ENCODE data around the gene TSPAN2.

The TSPAN2 gene

DNA sequence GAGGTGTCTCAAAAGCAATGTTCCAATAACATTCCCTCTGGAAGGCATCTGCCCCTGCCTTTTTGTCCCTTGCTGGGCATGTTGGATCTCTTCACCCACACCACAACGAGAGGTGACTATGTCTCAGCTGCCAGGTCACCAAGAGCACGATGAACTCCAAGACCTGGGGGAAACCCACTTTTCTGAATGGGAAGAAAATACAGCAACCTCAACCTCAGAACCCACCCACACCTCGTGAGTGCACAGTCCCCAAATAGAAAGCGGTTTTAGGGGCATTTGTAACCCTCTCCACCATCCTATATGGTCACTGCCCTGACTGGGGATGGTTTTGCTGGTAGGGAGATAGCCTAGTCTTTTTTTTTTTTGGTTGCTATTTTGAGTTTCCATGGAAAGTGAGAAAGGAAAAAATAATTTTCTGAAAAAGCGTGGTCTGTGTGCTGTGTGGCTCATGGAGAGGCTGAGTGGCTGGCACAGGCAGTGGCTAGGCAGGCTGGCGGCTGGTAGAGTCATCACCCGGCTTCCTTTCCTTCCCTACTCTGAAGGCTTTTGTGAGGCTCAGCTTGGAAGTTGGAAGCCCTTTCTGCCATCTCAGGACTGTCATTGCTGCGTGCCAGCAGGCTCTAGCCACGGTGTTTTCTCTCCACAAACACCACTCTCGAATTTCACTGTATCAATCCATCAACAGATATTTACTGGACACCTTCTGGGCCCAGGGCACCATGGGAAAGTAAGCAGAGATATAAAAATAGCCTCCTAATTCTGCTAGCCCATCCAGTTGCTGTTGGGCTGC is 15.8 kb downstream of the TSPAN2 start:
- no peak for DNase-seq

DNA sequence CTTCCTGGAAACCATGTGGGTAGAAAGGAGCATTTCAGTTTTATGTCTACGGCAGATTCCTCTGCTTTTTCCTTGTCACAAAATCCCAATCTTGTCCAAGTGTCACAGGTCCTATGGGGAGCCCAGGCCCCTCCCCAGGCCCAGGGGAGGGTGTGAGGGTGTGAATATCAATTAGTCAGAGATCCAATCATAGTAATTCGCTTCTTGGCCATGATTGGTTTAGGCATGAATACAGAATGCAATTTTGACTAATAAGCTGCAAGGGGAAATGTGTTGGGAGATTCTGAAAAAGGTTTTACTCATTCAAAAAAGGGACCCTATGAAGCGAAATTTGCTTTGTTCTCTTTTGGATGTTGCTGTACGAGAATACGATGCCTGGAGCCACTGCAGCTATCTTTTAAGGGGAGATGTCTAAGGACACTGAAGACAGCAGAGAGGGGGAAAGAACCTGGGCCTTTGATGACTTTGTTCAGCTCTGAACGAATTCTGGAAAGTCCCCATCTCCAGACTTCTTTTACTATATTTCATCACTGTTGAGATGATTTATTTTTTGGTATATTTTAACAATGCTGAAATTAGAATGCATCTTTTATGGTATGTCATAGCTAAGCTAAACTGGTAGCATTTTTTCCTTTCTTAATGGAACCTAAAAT is 18.2 kb downstream of the TSPAN2 start:
- no peak for DNase-seq

DNA sequence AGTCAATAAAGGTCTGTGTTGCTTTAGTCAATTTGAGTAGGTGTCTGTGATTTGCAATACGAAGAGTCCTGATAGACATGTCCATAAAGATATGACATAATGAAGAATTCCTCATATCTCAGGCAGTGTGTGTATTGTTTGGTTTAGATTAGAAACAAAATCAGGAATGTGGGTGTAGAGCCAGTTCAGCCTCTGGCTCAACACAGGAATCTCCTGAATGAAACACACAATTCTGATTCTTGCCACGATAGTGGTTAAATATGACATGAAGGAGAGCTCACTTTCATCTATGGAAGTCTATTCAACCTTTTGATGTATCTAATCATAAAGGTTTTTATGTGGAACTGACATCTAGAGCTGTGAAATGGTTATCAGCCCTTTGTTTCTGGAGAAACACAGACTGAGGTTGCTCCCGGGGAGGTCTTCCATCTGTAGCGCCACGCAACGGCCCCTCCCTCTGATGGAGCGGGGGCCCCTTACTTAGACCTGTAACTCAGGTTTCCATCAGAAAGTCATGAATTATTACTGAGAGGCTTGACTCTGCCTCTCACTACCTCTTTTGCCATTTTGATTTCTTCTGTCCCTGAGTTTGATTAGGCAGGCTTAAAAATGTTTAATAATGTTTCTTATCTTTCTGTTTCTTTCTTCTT is 19.5 kb downstream of the TSPAN2 start:
- no peak for DNase-seq

- DNase-seq, result no peak
These were observed 20.3 kb downstream of the TSPAN2 start for GRCh38 chr1:115068826-115069585.

GRCh38 chr1:115067161-115067859 is 22.0 kb downstream of the TSPAN2 start:
- no peak for DNase-seq

- DNase-seq, result no peak
These were observed 24.3 kb downstream of the TSPAN2 start for GRCh38 chr1:115065021-115065420.

- DNase-seq, result no peak
These were observed 24.8 kb downstream of the TSPAN2 start for GRCh38 chr1:115064461-115064860.

DNA sequence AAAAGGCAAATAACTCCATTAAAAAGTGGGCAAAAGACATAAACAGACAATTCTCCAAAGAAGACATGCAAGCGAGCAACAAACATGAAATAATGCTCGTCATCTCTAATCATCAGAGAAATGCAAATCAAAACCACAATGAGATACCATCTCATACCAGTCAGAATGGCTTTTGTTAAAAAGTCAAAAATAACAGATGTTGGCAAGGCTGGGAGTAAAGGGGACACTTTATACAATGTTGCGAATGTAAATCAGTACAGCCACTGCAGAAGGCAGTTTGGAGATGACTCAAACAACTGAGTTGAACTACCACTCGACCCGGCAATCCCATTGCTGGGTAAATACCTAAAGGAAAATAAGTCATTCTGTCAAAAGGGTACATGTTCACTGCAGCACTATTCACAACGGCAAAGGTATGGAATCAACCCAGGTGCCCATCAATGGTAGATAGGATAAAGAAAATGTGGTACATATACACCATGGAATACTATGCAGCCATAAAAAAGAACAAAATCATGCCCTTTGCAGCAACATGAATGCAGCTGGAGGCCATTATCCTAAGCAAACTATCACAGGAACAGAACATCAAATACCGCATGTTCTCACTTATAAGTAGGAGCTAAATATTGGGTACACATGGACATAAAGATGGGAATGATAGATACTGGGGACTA is 25.9 kb downstream of the TSPAN2 start:
- peak; percentile 81 for DNase-seq

GRCh38 chr1:115062542-115063004 is 26.7 kb downstream of the TSPAN2 start:
- peak; percentile 95 for DNase-seq

GRCh38 chr1:115060501-115060900 is 28.8 kb downstream of the TSPAN2 start:
- no peak for DNase-seq

DNA sequence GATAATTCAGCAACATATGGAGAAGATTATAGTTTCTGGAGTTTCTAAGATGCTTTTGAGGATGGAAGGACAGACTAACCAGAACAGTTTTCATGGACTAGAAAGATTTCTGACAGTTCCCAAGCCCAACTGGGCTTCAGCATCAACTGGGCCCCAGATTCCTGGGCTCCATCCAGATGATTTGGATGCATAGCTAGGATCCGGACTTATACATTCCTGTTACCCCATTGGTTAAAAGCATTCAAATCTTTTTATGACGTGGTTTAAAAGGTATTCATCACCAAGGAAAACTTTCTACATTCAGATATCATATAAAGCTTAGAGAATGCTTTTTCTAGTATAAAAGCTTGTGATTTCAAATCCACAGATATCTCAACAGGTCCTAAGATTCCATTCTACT is 30.0 kb downstream of the TSPAN2 start:
- DNase-seq, result no peak

- no peak for DNase-seq
These were observed 31.5 kb downstream of the TSPAN2 start for GRCh38 chr1:115057661-115058254.

GRCh38 chr1:115056395-115056798 is 32.9 kb downstream of the TSPAN2 start:
- no peak for DNase-seq

- DNase-seq, result peak; percentile 64
These were observed 36.7 kb downstream of the TSPAN2 start for GRCh38 chr1:115052454-115053083.

DNA sequence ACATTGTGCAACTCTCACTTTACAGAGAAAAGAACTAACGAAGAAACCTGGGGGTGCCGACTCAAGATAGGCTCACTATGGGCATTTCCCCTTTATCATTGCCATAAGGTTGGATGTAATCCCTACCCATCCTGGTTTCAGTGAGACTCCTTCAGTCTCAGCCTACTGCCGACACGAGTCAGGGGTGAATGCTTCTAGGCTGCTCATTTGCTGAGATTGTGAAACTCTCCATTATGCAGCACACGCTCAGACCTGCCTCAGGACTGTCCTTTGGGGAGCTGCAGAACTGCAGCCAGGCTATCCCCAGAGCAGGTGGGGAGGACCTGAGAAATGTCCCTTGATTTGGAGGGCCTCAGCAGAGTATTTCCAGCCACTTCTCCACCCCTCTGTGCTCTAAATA is 37.5 kb downstream of the TSPAN2 start:
- no peak for DNase-seq

DNA sequence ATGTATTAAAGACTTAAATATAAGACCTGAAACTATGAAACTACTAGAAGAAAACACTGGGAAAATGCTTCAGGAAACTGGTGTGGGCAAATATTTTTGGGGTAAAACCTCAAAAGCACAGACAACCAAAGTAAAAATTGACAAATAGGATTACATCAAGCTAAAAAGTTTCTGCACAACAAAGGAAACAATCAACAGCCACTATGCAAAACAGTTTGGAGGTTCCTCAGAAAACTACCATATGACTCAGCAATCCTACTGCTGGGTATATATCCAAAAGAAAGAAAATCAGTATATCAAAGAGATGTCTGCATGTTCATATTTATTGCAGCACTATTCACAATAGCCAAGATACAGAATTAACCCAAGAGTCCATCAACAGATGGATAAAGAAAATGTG is 42.6 kb downstream of the TSPAN2 start:
- DNase-seq, result no peak

DNA sequence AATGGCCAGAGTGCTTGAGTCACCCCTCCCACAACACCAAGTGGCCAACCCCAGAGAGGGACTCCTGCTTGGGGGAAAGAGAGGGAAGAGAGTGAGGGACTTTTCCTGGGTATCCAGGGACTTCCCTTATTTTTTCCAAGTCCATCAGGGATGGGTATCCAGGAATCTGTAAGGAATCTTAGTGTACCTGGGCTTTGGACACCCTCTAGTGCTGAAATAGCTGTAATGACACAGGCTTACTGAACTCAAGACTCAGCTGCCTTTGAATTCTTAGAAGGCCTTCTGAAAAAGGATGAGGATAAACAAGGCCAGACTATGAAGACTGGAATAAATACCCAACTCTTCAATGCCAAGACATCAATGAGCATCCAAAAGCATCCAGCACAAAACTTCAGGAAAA is 47.6 kb downstream of the TSPAN2 start:
- DNase-seq, result no peak

- no peak for DNase-seq
These were observed 48.8 kb downstream of the TSPAN2 start for GRCh38 chr1:115040501-115040900.

GRCh38 chr1:115036814-115037507 is 52.3 kb downstream of the TSPAN2 start:
- no peak for DNase-seq

DNA sequence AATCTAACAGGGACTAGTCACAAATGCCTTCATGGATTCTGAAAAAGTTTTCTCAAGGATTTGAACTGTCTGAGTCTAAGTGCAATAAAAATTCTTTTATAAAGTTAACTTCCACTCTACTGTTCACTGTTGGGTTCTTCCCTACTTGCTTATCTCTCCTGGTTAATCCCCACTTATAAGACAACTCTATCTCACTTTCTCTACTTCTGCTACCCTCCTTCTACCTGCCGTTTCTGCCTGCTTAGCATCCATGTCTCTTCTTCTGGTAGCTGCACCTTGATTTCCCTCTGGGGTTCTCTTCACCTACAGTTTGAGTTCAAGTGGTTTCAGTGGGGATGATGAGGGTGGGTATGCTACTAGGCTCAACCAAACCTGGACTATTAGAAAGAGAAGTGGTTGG is 53.7 kb downstream of the TSPAN2 start:
- no peak for DNase-seq
